Lower lobe of right lung (tissue), 2 donors: ENCODE data around the gene MCUR1. TPM values are rescaled to one million over a fixed set of nuclear protein-coding genes. Genes with fewer than 3 reads are reported as not detected.

Experiments
- ATAC-seq, 2 donors: fragments of 200-7000 bp; cut with Tn5 transposase; one replicate each; pipeline ENCODE4 v1.9.1; 2020 to 2022; ENCODE audit warnings: mild to moderate bottlenecking in 2 of 2, moderate library complexity in 2 of 2
- DNase-seq: peaks from one replicate; pipeline ENCODE4 v3.0.0-alpha.2; 2020
- H3K27ac ChIP-seq: fragments of 200-600 bp; one replicate; pipeline ENCODE4 v1.8.0; 2022
- H3K27me3 ChIP-seq: fragments of 200-600 bp; one replicate; pipeline ENCODE4 v1.8.0; 2022; ENCODE audit warnings: low read depth
- H3K36me3 ChIP-seq: fragments of 200-600 bp; one replicate; pipeline ENCODE4 v1.8.0; 2022; ENCODE audit warnings: mild to moderate bottlenecking
- H3K4me1 ChIP-seq: fragments of 200-600 bp; one replicate; pipeline ENCODE4 v1.8.0; 2022
- H3K4me3 ChIP-seq: fragments of 200-600 bp; one replicate; pipeline ENCODE4 v1.8.0; 2022; ENCODE audit warnings: mild to moderate bottlenecking
- H3K9me3 ChIP-seq: fragments of 200-600 bp; one replicate; pipeline ENCODE4 v1.8.0; 2022
- intact Hi-C: fragments of 100-400 bp; cut with DNase I; formaldehyde crosslinking; loops from one replicate; pipeline ENCODE4 v1.11.0; 2022
- total RNA-seq: library from RNA; stranded (reverse); fragmentation: NEBNext Ultra II Directional; extraction: Animal tissue kit (Norgen Biotek cat#: 25700); gene quantifications from one replicate; pipeline ENCODE4 v1.2.1, GENCODE V29; 2021
- TF ChIP-seq, protein P1 (sequence below): fragments of 200-600 bp; IDR thresholded peaks from one replicate; pipeline ENCODE4 v1.8.0; 2022; ENCODE audit warnings: antibody characterized with exemption, mild to moderate bottlenecking
- donor health status: DM: no; HTN: yes; CAD: no; lungs with severe emphysema.

MCUR1 gene
- total RNA-seq, 1 donor from 2014 or later: 26.1 TPM

DNA sequence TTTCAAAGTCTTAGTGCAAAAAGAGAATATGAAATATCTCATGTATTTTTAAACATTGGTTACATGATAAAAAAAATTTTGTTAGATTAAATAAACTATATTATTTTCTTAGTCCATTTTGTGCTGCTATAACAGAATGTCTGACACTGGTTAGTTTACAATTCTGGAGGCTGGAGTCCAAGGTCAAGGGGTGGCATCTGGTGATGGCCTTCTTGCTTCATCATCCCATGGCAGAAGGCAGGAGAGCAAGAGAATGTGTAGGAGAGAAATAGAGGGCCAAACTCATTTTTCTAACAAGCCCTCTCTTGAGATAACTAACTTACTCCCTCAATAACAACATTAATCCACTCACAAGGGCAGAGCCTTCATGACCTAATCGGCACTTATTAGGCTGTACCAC lies 11.5 kb upstream of the MCUR1 start:
- TF ChIP-seq, protein P1, sequence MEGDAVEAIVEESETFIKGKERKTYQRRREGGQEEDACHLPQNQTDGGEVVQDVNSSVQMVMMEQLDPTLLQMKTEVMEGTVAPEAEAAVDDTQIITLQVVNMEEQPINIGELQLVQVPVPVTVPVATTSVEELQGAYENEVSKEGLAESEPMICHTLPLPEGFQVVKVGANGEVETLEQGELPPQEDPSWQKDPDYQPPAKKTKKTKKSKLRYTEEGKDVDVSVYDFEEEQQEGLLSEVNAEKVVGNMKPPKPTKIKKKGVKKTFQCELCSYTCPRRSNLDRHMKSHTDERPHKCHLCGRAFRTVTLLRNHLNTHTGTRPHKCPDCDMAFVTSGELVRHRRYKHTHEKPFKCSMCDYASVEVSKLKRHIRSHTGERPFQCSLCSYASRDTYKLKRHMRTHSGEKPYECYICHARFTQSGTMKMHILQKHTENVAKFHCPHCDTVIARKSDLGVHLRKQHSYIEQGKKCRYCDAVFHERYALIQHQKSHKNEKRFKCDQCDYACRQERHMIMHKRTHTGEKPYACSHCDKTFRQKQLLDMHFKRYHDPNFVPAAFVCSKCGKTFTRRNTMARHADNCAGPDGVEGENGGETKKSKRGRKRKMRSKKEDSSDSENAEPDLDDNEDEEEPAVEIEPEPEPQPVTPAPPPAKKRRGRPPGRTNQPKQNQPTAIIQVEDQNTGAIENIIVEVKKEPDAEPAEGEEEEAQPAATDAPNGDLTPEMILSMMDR: no peak
- H3K27me3 ChIP-seq: no peaks in the 10 kb centered on the region
- H3K4me3 ChIP-seq: no peak overlapping the region
- intact Hi-C loops: no loop called here
- H3K36me3 ChIP-seq: no peaks in the 10 kb centered on the region
- no peaks in the 10 kb centered on the region for H3K9me3 ChIP-seq
- no peak for ATAC-seq
- H3K27ac ChIP-seq: no peak overlapping the region
- DNase-seq: no peak
- H3K4me1 ChIP-seq: no peaks in the 10 kb centered on the region

DNA sequence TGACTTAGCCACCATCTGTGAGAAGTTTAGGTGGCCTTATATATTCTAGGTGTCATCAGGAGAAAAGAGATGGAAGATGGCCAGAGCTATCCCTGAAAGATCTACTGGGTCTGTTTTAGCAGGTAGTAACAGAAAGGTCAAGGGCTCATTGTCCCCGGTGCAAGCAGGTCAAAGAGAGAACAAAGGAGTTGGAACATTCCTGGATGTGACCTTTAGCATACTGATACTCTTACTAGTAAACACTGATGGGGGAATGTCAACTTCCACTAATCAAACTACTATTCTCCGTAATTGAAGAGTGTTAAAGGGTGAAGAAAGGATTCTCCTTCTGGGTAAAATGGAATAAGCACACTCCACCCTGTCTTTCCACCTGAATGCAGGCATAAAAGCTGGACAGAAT lies 4.0 kb upstream of the MCUR1 start:
- Histone ChIP-seq H3K9me3 (no peaks in the 10 kb centered on the region), H3K27ac (no peak overlapping the region), H3K27me3 (no peaks in the 10 kb centered on the region), H3K4me1 (peaks cover 8% of the 10 kb centered on the region), H3K36me3 (no peaks in the 10 kb centered on the region), H3K4me3 (no peak overlapping the region)
- no peak for ATAC-seq
- TF ChIP-seq, protein P1: no peak
- DNase-seq: no peak
- intact Hi-C loops: no loop called here

DNA sequence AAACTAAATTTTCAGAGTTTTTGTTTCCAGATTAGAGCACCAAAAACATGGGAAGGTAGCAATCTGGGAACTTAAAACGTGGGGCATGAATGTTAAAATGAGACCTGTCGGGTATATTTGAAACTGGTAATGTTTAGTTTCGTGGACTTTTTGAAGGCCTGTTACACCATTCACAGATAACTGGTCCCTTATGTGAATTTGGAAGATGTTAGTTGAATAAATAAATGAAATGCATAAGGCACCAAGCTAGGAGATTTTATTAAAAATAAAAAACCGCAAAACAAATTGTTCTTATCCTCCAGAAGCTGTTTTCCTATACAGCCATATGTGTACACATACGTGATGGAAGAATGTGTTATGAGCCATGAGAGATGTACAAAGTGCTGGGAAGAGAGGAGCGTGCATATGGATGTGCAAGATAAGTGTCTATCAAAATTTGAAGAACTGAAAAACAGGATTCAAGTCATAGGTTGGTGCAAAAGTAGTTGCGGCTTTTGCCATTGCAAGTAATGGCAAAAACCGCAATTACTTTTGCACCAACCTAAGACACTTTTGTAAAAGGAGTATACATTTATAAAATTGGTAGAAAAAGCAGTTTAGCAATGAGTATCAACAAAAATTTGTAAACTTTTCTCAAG lies 700 bp upstream of the MCUR1 start:
- Histone ChIP-seq H3K36me3 (no peaks in the 10 kb centered on the region), H3K9me3 (no peaks in the 10 kb centered on the region), H3K27ac (peak overlapping the region; percentile 94), H3K4me1 (peaks cover 39% of the 10 kb centered on the region), H3K4me3 (peak overlapping the region; percentile 85), H3K27me3 (no peaks in the 10 kb centered on the region)
- intact Hi-C loops: no loop called here
- DNase-seq: no peak
- no peak for ATAC-seq
- TF ChIP-seq, protein P1: no peak

DNA sequence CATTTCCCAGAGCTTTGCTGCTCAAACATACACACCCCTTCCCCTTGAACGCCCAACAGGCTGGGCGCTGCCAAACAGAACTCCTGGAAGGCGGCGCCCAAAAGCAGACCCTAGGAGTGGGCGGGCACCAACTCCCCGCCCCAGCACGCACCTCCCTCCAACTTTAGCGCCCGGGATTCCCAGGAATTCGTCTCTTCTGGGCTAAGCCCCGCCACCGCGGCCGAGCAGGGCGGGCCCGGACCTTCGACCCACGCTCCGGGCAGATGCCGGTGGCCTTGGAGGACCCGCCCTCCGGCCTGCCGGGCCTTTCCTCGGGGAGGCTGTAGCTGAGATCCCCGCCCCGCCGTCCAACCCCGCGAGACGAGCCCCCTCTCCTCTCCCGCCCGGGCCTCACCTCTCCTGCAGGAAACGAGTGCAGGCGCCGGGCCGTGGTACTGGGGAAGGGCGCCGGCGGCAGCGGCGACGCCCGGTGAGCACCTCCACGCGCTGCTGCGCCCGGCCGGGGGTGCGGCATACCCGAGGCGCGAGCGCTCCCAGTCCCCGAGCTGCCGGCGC lies 659 bp downstream of the MCUR1 start:
- TF ChIP-seq, protein P1: no peak
- ATAC-seq: peak; percentile 70 to 78
- Histone ChIP-seq H3K36me3 (no peaks in the 10 kb centered on the region), H3K9me3 (no peaks in the 10 kb centered on the region), H3K27me3 (no peaks in the 10 kb centered on the region), H3K27ac (peak overlapping the region; percentile 94), H3K4me1 (peaks cover 39% of the 10 kb centered on the region), H3K4me3 (peak overlapping the region; percentile 85)
- intact Hi-C loops: no loop called here
- DNase-seq: peak; percentile 81

DNA sequence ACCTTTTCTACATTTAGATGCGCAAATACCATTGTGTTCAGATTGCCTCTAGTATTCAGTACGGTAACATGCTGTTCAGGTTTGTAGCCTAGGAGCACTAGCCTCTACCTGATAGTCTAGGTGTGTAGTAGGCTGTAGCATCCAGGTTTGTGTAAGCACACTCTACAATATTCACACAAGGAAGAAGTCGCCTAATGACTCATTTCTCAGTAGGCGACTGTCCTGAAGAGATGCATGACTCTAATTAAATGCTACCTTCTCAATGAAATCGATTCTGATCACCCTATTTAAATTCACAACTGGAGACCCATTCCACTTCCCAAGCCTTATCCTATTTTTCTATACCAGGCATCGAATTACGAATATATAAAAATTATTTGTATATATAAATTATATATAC lies 1.3 kb downstream of the MCUR1 start:
- Histone ChIP-seq H3K36me3 (no peaks in the 10 kb centered on the region), H3K27ac (peak overlapping the region; percentile 94), H3K4me1 (peaks cover 39% of the 10 kb centered on the region), H3K4me3 (peak overlapping the region; percentile 85), H3K27me3 (no peaks in the 10 kb centered on the region), H3K9me3 (no peaks in the 10 kb centered on the region)
- DNase-seq: no peak
- ATAC-seq: no peak
- intact Hi-C loops: no loop called here
- TF ChIP-seq, protein P1: no peak
